ENCODE results near the gene SAMD14. TPM values are rescaled to one million over a fixed set of nuclear protein-coding genes. Genes with fewer than 3 reads are reported as not detected.

Gene SAMD14
- total RNA-seq, 1 donor from 2014 or later = 2.4 TPM

DNA sequence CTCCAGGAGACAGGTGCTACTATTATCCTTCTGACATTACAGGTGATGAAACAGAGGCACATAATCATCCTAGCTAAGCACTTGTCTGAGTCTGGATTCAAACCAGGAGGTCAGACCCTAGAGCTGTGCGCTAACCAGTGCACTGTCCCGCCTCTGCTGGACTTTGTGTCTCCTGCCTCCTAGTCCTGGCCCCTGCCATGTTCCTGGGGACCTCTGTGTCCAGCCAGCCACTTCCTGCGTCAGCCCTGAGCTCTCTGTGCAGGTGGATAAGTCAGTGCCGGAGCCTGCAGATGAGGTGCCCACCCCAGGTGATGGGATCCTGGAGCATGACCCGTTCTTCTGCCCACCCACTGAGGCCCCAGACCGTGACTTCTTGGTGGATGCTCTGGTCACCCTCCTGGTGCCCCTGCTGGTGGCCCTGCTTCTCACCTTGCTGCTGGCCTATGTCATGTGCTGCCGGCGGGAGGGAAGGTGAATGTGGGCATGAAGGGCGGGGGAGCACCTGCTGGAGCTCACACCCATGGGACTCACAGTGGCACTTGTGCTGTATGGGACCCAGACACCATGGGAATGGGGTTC is 40.0 kb upstream of the SAMD14 start:
- Mint-ChIP-seq H3K9me3 (no peaks in the 10 kb centered on the region), H3K27ac (no peak overlapping the region), H3K36me3 (ENCODE audit: low read depth) (no peaks in the 10 kb centered on the region), H3K27me3 (ENCODE audit: low read depth) (no peaks in the 10 kb centered on the region), H3K4me1 (ENCODE audit: low read depth) (peaks cover 15% of the 10 kb centered on the region), H3K4me3 (ENCODE audit: low read depth) (no peak overlapping the region)
- DNase-seq (ENCODE audit: low spot score) = no peak
- intact Hi-C loops (cut with micrococcal nuclease) = loop anchor here (1.0 to 2.0 kb wide), 2 partner anchors 28 to 127 kb away; no protein-coding TSS in a partner anchor

DNA sequence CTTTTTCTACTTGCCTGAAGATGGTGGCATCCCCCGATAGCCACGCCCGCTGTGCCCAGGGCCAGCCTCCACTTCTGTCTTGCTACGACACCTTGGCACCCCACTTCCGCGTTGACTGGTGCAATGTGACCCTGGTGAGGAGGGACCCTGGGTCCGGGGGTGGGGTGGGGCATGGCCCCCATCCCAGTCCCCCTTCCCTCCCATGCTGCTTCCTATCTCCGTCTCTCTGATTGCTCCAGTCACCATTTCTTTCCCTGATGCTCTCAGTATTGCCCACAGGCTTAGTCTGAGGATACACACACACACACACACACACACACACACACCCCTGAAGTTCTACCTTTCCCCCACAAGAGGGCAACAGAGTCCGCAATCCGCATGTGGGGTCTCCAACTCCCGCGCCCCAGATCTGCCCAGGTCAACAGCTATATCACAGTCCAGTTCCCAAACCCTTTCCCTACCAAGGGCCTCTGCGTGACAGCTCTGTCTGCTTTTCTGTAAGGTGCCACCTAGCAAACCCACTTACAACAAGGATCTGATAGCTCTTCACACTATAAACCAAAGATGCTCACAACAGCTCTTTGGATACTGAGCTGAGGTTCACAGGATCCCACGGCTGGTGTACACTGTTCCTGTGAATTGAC is 39.3 kb upstream of the SAMD14 start:
- no peaks in the 10 kb centered on the region for H3K9me3 Mint-ChIP-seq
- no peaks in the 10 kb centered on the region for H3K27me3 Mint-ChIP-seq (ENCODE audit: low read depth)
- peaks cover 15% of the 10 kb centered on the region for H3K4me1 Mint-ChIP-seq (ENCODE audit: low read depth)
- peak overlapping the region; percentile 47 for H3K27ac Mint-ChIP-seq
- H3K36me3 Mint-ChIP-seq (ENCODE audit: low read depth) = no peaks in the 10 kb centered on the region
- intact Hi-C loops (cut with micrococcal nuclease) = loop anchor here (1.0 to 2.0 kb wide), 2 partner anchors 29 to 128 kb away; no protein-coding TSS in a partner anchor
- H3K4me3 Mint-ChIP-seq (ENCODE audit: low read depth) = peak overlapping the region; percentile 17
- DNase-seq (ENCODE audit: low spot score) = peak; percentile 61

DNA sequence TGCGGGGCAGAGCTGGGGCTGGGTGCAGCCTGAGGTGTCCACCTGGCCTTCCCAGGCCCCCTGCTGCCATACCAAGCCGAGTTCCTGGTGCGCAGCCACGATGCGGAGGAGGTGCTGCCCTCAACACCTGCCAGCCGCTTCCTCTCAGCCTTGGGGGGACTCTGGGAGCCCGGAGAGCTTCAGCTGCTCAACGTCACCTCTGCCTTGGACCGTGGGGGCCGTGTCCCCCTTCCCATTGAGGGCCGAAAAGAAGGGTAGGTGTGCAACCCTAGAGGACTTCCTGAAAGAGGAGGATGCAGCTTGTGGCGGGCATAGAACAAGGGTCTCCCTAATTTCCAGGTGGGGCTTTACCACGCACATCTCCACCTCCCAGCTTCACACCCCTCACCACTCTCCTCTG is 38.4 kb upstream of the SAMD14 start:
- Mint-ChIP-seq H3K4me3 (ENCODE audit: low read depth) (no peak overlapping the region), H3K4me1 (ENCODE audit: low read depth) (peaks cover 22% of the 10 kb centered on the region), H3K36me3 (ENCODE audit: low read depth) (no peaks in the 10 kb centered on the region), H3K27me3 (ENCODE audit: low read depth) (no peaks in the 10 kb centered on the region), H3K27ac (no peak overlapping the region), H3K9me3 (no peaks in the 10 kb centered on the region)
- no peak for DNase-seq (ENCODE audit: low spot score)
- intact Hi-C loops (cut with micrococcal nuclease) = loop anchor here (2.0 kb wide), 1 partner anchor 128 kb away; no protein-coding TSS in a partner anchor

DNA sequence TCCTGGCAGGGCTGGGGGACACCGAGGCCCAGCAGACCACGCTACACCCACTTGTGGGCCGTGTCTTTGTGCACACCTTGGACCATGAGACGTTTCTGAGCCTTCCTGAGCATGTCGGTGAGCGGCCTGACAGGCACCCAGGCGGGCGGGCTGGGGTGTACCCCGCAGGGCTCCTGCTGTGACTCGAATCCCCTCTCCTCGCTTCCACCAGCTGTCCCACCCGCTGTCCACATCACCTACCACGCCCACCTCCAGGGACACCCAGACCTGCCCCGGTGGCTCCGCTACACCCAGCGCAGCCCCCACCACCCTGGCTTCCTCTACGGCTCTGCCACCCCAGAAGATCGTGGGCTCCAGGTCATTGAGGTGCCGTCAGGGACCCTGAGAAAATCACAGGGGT is 37.4 kb upstream of the SAMD14 start:
- Mint-ChIP-seq H3K9me3 (no peaks in the 10 kb centered on the region), H3K4me3 (ENCODE audit: low read depth) (no peak overlapping the region), H3K27ac (no peak overlapping the region), H3K4me1 (ENCODE audit: low read depth) (peaks cover 26% of the 10 kb centered on the region), H3K36me3 (ENCODE audit: low read depth) (no peaks in the 10 kb centered on the region), H3K27me3 (ENCODE audit: low read depth) (no peaks in the 10 kb centered on the region)
- no peak for DNase-seq (ENCODE audit: low spot score)
- intact Hi-C loops (cut with micrococcal nuclease) = no loop called here

DNA sequence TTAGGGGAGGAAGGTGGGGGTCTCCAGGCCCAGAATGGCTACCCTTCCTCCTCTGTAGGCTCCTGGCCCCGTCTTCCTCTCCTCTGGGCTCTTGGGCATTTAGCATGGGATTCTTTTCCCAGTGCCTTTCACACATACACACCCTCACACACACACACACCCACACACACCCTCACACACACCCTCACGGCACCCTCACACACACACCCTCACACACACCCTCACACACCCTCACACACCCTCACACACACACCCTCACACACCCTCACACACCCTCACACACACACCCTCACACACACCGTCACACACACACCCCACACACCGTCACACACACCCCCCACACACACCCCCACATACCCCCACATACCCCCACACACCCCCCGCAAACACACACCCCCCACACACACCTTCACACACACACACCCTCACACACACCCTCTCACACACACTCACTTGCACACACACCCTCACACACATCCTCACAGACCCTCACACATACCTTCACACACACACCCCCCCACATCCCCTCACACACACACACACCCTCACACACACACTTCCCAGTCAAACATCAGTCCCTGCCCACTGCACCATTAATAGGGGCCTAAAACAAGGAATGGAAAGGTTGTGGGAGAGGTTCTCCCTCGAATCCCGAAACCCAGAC is 36.7 kb upstream of the SAMD14 start:
- no peak for DNase-seq (ENCODE audit: low spot score)
- H3K27ac Mint-ChIP-seq = no peak overlapping the region
- H3K27me3 Mint-ChIP-seq (ENCODE audit: low read depth) = no peaks in the 10 kb centered on the region
- H3K4me3 Mint-ChIP-seq (ENCODE audit: low read depth) = no peak overlapping the region
- intact Hi-C loops (cut with micrococcal nuclease) = no loop called here
- peaks cover 2% of the 10 kb centered on the region for H3K36me3 Mint-ChIP-seq (ENCODE audit: low read depth)
- peaks cover 33% of the 10 kb centered on the region for H3K4me1 Mint-ChIP-seq (ENCODE audit: low read depth)
- no peaks in the 10 kb centered on the region for H3K9me3 Mint-ChIP-seq

DNA sequence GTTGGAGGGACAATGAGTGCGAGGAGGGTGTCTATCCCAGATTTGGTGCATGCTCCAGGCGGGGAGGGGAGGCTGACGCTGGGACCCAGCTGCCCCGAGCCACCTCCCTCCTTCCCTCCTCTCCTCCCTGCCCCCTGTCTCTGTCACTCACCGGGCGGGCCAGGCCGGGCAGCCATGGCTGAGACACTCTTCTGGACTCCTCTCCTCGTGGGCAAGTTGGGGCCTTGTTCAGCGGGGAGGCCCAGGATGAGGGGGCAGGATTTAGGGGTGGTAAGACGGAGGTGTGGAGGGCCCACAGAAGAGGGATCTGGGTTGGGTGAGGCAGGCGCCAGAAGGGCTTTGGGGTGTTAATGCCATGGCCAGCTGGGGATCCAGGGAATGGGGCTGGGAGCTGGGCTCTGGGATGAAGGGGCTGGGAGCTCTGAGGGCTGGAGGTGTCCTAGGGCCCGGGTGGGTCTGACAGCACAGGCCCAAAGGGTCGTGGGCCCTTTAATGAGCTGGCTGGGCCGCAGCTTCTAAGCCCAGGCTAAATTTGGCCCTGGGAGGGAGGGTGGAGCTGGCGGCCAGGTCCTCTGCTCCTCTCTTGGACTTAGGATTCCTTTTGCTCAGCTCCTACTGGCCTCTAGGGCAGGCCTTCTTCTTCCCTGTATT is 36.0 kb upstream of the SAMD14 start, which contains the start of gene SGCA:
Gene SGCA, plus strand, starts transcription at position 139 of the 651 bp plus-strand sequence. Its CDS starts 36 bp downstream, at position 175.
- DNase-seq (ENCODE audit: low spot score) = no peak
- Mint-ChIP-seq H3K27ac (peak within 1 kb of the TSS; percentile 44), H3K4me3 (ENCODE audit: low read depth) (no peak within 1 kb of the TSS), H3K36me3 (ENCODE audit: low read depth) (peaks cover 3% of the 10 kb centered on the region), H3K9me3 (no peaks in the 10 kb centered on the region), H3K27me3 (ENCODE audit: low read depth) (no peaks in the 10 kb centered on the region), H3K4me1 (ENCODE audit: low read depth) (peaks cover 33% of the 10 kb centered on the region)
- intact Hi-C loops (cut with micrococcal nuclease) = no loop called here

DNA sequence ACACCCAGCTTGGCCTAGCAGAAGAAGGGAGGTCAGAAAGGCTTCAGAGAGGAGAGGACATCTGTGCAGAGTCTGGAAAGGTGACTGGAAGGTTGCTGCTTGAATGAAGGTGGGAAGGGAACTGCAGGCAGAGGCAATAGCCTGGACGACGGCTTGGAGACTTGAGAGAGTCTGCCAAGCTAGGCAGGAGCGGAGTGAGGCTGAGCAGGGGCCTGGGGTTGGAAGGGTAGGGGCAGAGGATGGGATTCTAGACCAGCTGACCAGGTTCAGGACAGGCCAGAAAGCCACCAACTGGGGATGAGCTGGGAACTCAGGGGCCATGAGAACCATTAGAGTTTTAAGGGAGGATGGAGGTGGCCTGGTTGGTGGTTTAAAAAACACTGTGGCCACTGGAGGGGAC is 35.5 kb upstream of the SAMD14 start:
- intact Hi-C loops (cut with micrococcal nuclease) = no loop called here
- no peaks in the 10 kb centered on the region for H3K9me3 Mint-ChIP-seq
- no peak for DNase-seq (ENCODE audit: low spot score)
- peaks cover 3% of the 10 kb centered on the region for H3K36me3 Mint-ChIP-seq (ENCODE audit: low read depth)
- peak overlapping the region; percentile 44 for H3K27ac Mint-ChIP-seq
- no peaks in the 10 kb centered on the region for H3K27me3 Mint-ChIP-seq (ENCODE audit: low read depth)
- peaks cover 36% of the 10 kb centered on the region for H3K4me1 Mint-ChIP-seq (ENCODE audit: low read depth)
- no peak overlapping the region for H3K4me3 Mint-ChIP-seq (ENCODE audit: low read depth)

DNA sequence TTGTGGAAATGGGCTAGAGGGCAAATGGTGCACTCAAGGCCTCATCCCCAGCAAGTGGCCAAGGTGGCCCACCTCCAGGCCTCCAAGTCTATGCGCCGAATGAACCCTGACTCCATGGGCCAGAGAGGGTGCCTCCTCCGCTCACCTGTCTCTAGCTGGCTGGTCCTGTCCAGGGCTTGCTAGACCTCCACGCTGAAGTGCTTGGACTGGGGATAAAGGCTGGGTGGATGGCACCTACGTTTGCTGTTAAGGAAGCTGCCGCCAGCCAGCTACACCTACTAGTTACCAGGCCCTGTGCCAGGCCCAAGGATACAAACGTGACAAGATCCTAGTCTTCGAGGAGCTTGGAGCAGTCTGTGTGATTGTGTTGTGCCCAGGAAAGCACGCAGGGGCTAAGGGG is 35.1 kb upstream of the SAMD14 start:
- intact Hi-C loops (cut with micrococcal nuclease) = no loop called here
- Mint-ChIP-seq H3K4me3 (ENCODE audit: low read depth) (no peak overlapping the region), H3K9me3 (no peaks in the 10 kb centered on the region), H3K36me3 (ENCODE audit: low read depth) (peaks cover 3% of the 10 kb centered on the region), H3K27ac (peak overlapping the region; percentile 44), H3K4me1 (ENCODE audit: low read depth) (peaks cover 38% of the 10 kb centered on the region), H3K27me3 (ENCODE audit: low read depth) (no peaks in the 10 kb centered on the region)
- DNase-seq (ENCODE audit: low spot score) = no peak

DNA sequence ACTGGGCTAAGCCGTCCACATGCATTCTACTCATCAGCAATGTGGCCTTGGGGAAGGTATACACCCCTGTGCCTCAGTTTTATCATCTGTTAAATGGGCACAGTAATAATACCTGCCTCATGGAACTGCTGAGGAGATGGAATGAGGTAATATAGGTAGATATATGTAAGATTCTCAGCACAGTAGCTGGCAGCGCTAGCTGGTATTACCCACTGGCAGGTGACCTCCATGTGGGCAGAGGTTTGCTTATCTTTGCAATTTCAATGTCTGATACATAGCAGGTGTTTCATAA is 34.7 kb upstream of the SAMD14 start:
- Mint-ChIP-seq H3K27me3 (ENCODE audit: low read depth) (no peaks in the 10 kb centered on the region), H3K9me3 (no peaks in the 10 kb centered on the region), H3K36me3 (ENCODE audit: low read depth) (peaks cover 3% of the 10 kb centered on the region), H3K27ac (no peak overlapping the region), H3K4me3 (ENCODE audit: low read depth) (no peak overlapping the region), H3K4me1 (ENCODE audit: low read depth) (peaks cover 40% of the 10 kb centered on the region)
- no peak for DNase-seq (ENCODE audit: low spot score)
- intact Hi-C loops (cut with micrococcal nuclease) = no loop called here

DNA sequence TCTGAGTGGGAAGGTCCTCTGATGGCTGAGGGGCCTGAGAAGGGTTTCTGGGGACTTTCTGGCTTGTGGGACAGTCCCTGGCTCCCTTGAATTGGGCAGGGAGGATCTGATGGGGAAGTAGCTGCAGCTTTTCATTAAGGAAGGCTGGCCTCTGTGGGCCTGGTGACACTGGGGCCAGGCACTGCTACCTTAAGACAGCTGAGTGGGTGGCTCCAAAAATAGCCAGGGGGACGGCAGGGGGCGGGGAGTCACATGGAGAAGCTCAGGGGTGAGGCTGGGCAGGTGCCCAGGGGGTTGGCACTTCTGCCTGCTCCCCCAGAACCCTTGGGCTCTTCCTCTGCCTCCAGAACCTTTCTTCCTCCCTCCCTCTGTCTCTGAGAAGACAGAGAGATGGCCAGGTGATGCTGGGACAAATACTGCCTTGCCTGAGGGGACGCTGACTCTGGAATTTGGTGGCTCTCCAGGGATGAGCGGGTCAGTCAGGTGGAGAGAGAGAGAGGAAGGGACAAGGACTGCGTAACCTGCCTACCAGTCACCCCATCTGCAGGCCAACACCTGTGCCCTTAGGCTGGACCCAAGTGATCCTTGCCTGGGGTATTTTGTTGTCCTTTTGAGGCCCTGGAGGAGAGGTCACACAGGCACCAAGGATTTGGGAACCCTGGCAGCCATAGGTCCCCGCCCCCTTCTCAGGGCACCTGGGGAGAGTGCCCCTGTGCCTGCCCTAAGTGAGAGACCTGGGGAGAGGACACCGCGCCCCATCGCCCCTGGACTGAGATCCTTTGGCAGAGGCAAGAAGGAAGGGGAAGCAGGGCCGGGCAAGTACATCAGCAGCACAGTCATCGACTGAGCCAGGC is 34.1 kb upstream of the SAMD14 start:
- Mint-ChIP-seq H3K27me3 (ENCODE audit: low read depth) (no peaks in the 10 kb centered on the region), H3K9me3 (no peaks in the 10 kb centered on the region), H3K4me1 (ENCODE audit: low read depth) (peaks cover 34% of the 10 kb centered on the region), H3K4me3 (ENCODE audit: low read depth) (no peak overlapping the region), H3K27ac (peak overlapping the region; percentile 10), H3K36me3 (ENCODE audit: low read depth) (peaks cover 3% of the 10 kb centered on the region)
- DNase-seq (ENCODE audit: low spot score) = no peak
- intact Hi-C loops (cut with micrococcal nuclease) = no loop called here

DNA sequence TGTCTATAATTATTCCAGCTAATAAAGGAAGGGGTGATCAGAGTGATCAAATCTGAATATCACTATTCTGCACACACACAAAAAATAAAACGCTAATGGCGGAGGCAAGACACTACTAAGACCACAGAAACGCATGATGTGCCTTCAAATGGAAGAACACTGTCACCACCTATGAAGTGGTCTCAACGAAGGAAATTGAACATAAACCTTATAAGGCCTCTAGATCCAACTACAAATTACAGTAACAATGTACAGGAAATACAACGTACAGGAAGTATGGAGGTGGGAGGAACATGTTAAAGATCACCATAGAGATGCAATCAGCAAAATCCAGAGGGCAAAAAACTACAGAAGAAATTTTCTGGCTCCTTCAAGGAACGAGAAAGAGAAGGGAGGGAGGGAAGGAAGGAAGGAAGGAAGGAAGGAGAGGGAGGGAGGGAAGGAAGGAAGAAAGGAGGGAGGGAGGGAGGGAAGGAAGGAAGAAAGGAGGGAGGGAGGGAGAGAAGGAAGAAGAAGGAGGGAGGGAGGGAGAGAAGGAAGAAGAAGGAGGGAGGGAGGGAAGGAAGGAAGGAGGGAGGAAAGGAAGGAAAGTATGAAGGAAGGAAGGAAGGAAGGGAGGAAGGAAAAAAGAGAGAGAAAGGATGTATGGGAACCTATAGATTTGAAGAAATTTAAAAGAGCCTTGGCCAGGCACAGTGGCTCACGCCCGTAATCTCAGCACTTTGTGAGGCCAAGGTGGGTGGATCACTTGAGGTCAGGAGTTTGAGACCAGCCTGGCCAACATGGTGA is 32.7 kb upstream of the SAMD14 start:
- DNase-seq (ENCODE audit: low spot score) = no peak
- Mint-ChIP-seq H3K4me3 (ENCODE audit: low read depth) (peak overlapping the region; percentile 28), H3K36me3 (ENCODE audit: low read depth) (peaks cover 3% of the 10 kb centered on the region), H3K27ac (peak overlapping the region; percentile 99), H3K4me1 (ENCODE audit: low read depth) (peaks cover 35% of the 10 kb centered on the region), H3K9me3 (no peaks in the 10 kb centered on the region), H3K27me3 (ENCODE audit: low read depth) (no peaks in the 10 kb centered on the region)
- intact Hi-C loops (cut with micrococcal nuclease) = no loop called here

DNA sequence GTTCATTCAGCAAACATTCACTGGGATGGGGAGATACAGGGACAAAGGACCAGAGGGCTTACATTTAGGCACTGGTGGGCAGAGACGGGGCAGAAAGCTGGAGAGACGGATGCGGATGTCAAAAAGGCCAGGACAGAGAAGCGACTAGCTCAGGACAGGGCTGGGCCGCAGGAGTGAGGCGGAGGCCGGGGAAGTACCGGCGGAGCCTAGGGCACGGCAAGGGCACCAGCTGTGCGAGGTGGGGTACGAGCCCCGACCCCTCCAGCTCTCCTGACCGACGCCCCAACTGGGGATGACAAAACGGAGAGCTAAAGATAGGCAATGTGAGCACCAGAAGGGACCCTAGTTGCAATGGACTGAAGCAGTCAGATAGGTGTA is 31.9 kb upstream of the SAMD14 start:
- Mint-ChIP-seq H3K27me3 (ENCODE audit: low read depth) (no peaks in the 10 kb centered on the region), H3K4me1 (ENCODE audit: low read depth) (peaks cover 35% of the 10 kb centered on the region), H3K27ac (peak overlapping the region; percentile 99), H3K36me3 (ENCODE audit: low read depth) (peaks cover 3% of the 10 kb centered on the region), H3K9me3 (no peaks in the 10 kb centered on the region), H3K4me3 (ENCODE audit: low read depth) (peak overlapping the region; percentile 76)
- no peak for DNase-seq (ENCODE audit: low spot score)
- intact Hi-C loops (cut with micrococcal nuclease) = loop anchor here (1.0 to 2.0 kb wide), 4 partner anchors 11 to 67 kb away; partner anchors contain the start of gene PDK2
